ENCODE results near the gene CCNK. TPM values are rescaled to one million over a fixed set of nuclear protein-coding genes. Genes with fewer than 3 reads are reported as not detected.

The CCNK gene
- total RNA-seq, 1 experiment from 2014 or later, result 84.7 TPM

DNA sequence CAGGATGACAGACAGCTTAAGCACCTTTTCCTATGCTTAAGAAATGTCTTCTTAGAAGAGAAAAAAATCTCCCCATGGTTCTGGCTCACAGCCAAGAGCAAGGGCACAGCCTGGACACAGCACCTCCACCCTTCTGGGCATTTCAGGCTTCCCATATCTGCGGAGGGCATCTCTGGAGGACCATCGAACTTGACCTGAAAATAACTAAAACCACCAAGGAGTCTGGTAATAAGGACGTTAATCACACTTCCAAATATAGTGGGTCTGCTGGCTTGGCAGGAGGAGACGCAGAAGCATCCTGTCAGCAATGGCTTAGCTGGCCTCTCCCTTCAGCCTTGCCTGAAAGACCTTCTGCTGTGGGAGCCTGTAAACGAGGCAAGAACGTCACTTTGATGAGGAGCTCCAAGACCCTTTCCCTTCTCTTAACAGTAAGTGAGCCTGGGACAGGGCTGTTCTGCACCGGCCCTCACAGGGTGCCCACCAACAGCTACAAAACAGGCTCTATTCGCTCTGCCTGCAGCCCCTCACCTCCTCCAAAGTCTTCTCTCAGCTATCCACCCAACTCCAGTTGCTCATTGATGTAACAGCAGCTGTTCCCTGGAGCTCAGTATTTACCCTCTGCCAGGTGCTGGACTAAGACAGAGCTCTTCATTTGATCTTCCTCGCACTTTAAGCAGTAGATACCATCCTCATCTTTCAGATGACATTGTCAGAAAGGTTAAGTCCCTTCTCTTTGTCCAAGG is 13.7 kb upstream of the CCNK start:
- Mint-ChIP-seq H3K27me3 (ENCODE audit: low read depth) (no peaks in the 10 kb centered on the region), H3K4me1 (peaks cover 29% of the 10 kb centered on the region), H3K9me3 (no peaks in the 10 kb centered on the region), H3K27ac (peak overlapping the region; percentile 70; the same call in 1 of the 2 replicates), H3K4me3 (no peak overlapping the region), H3K36me3 (peaks cover 2% of the 10 kb centered on the region)
- POLR2A ChIA-PET, result interaction anchor here (0.5 kb wide), 1 partner anchor 9 kb away, joined by 6 read pairs; no protein-coding TSS in a partner anchor
- DNase-seq (ENCODE audit: low spot score) (no peak), ATAC-seq (no peak)
- no peak for TF ChIP-seq ZBTB43 (CRISPR knock-in tag; IDR thresholded peaks at IDR 0.05)
- TF ChIP-seq AR (CRISPR knock-in tag; IDR thresholded peaks at IDR 0.05), result no peak
- TF ChIP-seq, protein P1, sequence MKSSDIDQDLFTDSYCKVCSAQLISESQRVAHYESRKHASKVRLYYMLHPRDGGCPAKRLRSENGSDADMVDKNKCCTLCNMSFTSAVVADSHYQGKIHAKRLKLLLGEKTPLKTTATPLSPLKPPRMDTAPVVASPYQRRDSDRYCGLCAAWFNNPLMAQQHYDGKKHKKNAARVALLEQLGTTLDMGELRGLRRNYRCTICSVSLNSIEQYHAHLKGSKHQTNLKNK (CRISPR knock-in tag; IDR thresholded peaks at IDR 0.05), result no peak
- CTCF ChIA-PET, result interaction anchor here (1.2 kb wide), 1 partner anchor 167 kb away, joined by 3 read pairs; no protein-coding TSS in a partner anchor

DNA sequence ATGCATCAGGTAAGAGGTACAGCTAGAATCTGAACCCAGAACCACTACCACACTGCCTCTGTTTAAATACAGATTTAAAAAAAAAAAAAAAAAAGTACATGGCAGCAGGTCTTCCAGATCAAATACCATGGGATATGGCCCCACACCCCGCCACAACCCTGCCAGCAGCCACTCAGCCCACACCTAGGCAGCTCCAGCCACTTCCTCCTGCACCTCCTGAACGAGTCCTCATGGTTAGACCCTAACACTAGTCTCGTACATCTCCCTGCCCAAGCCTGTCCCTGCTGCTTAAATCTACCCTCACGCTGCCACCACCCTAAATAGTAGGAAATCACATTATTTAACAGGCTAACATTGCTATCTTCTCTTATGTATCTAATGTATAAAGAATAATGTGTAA is 13.1 kb upstream of the CCNK start:
- POLR2A ChIA-PET, result no interaction called here
- CTCF ChIA-PET, result interaction anchor here (1.2 kb wide), 1 partner anchor 168 kb away, joined by 3 read pairs; no protein-coding TSS in a partner anchor
- H3K4me3 Mint-ChIP-seq, result no peak overlapping the region
- H3K27ac Mint-ChIP-seq, result no peak overlapping the region
- ATAC-seq, result no peak
- peaks cover 28% of the 10 kb centered on the region for H3K4me1 Mint-ChIP-seq
- H3K9me3 Mint-ChIP-seq, result no peaks in the 10 kb centered on the region
- peaks cover 2% of the 10 kb centered on the region; the same call in 1 of the 2 replicates for H3K36me3 Mint-ChIP-seq
- DNase-seq (ENCODE audit: low spot score), result no peak
- no peaks in the 10 kb centered on the region for H3K27me3 Mint-ChIP-seq (ENCODE audit: low read depth)
- no peak for TF ChIP-seq IRF2 (CRISPR knock-in tag; IDR thresholded peaks at IDR 0.05; ENCODE audit: borderline replicate concordance, low read depth)
- no peak for TF ChIP-seq JAZF1 (CRISPR knock-in tag; IDR thresholded peaks at IDR 0.05)
- no peak for TF ChIP-seq ZNF138 (CRISPR knock-in tag; conservative IDR thresholded peaks at IDR 0.05)
- no peak for TF ChIP-seq NFYB (CRISPR knock-in tag; conservative IDR thresholded peaks at IDR 0.05; ENCODE audit: low read depth)
- no peak for TF ChIP-seq ESRRA (CRISPR knock-in tag; IDR thresholded peaks at IDR 0.05; ENCODE audit: borderline replicate concordance)
- no peak for TF ChIP-seq E2F5 (CRISPR knock-in tag; IDR thresholded peaks at IDR 0.05)
- no peak for TF ChIP-seq FOXJ3 (CRISPR knock-in tag; IDR thresholded peaks at IDR 0.05; ENCODE audit: borderline replicate concordance)
- TF ChIP-seq EMX1 (CRISPR knock-in tag; IDR thresholded peaks at IDR 0.05), result no peak
- TF ChIP-seq TEAD1 (CRISPR knock-in tag; IDR thresholded peaks at IDR 0.05), result no peak
- no peak for TF ChIP-seq ZNF232 (CRISPR knock-in tag; IDR thresholded peaks at IDR 0.05)
- no peak for TF ChIP-seq ZNF416 (CRISPR knock-in tag; IDR thresholded peaks at IDR 0.05)
- no peak for TF ChIP-seq AFF4 (CRISPR knock-in tag; IDR thresholded peaks at IDR 0.05; ENCODE audit: borderline replicate concordance)
- no peak for TF ChIP-seq CREB1 (CRISPR knock-in tag; IDR thresholded peaks at IDR 0.05)
- no peak for TF ChIP-seq ZBTB43 (CRISPR knock-in tag; IDR thresholded peaks at IDR 0.05)
- no peak for TF ChIP-seq CREM (CRISPR knock-in tag; IDR thresholded peaks at IDR 0.05)
- no peak for TF ChIP-seq HMGXB4 (CRISPR knock-in tag; IDR thresholded peaks at IDR 0.05)
- TF ChIP-seq MXD4 (CRISPR knock-in tag; IDR thresholded peaks at IDR 0.05; ENCODE audit: borderline replicate concordance), result no peak
- no peak for TF ChIP-seq NR2C2 (CRISPR knock-in tag; IDR thresholded peaks at IDR 0.05)

All from WTC11 (cell line).